Activated effector memory CD4-positive, alpha-beta T cell treated with Interleukin-2 at 50 U/mL for 16 hours (primary cell): Measurements from ENCODE around the gene GPS2.

Experiments used
- DNase-seq: peaks from one replicate; pipeline ENCODE4 v3.0.0-alpha.2; 2020

Gene GPS2

GRCh38 chr17:7290685-7291084 is 24.5 kb downstream of the GPS2 start:
- DNase-seq = no peak

DNA sequence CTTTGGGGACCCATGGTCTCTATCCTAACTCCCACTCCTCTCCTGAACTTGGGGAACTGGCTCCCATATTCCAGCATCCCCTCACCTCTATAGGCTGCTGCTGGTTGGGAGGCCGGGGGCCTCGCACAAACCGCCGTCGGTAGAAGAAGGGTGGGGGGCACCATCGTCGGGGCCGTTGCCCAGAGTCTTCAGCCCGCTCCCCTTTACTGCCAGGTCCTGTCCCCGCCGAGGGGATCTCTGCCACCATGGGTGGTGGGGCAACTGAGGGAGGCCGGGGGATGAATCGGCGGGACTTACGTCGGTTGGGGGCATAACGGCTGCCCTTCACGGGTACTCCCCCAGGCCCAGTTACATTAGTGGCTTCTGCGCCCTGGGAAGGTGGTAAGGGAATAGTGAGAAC is 25.0 kb downstream of the GPS2 start:
- no peak for DNase-seq

- no peak for DNase-seq
Observed at GRCh38 chr17:7289256-7290032, 25.7 kb downstream of the GPS2 start.

GRCh38 chr17:7285679-7286078 is 29.5 kb downstream of the GPS2 start:
- no peak for DNase-seq

- DNase-seq = no peak
Observed at GRCh38 chr17:7284911-7285310, 30.2 kb downstream of the GPS2 start.

DNA sequence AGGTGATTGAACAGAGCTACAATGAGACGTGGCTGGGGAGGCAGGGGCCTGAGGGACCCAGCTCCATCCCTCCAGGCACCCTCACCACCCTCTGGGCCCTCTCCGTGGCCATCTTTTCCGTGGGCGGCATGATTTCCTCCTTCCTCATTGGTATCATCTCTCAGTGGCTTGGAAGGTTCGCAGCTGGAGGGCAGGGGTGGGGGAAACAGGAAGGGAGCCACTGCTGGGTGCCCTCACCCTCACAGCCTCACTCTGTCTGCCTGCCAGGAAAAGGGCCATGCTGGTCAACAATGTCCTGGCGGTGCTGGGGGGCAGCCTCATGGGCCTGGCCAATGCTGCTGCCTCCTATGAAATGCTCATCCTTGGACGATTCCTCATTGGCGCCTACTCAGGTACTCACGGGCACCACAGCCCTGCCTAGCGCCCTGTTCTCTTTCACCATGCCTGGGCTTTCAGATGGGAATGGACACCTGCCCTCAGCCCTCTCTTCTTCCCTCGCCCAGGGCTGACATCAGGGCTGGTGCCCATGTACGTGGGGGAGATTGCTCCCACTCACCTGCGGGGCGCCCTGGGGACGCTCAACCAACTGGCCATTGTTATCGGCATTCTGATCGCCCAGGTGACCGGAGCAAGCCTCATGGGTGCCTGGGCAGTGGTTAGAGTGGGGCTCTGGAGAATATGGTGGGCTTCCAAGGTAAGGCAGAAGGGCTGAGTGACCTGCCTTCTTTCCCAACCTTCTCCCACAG is 31.5 kb downstream of the GPS2 start:
- no peak for DNase-seq

- no peak for DNase-seq
Observed at GRCh38 chr17:7282752-7283321, 32.3 kb downstream of the GPS2 start.

- DNase-seq = no peak
Observed at GRCh38 chr17:7281953-7282751, 33.0 kb downstream of the GPS2 start.

DNA sequence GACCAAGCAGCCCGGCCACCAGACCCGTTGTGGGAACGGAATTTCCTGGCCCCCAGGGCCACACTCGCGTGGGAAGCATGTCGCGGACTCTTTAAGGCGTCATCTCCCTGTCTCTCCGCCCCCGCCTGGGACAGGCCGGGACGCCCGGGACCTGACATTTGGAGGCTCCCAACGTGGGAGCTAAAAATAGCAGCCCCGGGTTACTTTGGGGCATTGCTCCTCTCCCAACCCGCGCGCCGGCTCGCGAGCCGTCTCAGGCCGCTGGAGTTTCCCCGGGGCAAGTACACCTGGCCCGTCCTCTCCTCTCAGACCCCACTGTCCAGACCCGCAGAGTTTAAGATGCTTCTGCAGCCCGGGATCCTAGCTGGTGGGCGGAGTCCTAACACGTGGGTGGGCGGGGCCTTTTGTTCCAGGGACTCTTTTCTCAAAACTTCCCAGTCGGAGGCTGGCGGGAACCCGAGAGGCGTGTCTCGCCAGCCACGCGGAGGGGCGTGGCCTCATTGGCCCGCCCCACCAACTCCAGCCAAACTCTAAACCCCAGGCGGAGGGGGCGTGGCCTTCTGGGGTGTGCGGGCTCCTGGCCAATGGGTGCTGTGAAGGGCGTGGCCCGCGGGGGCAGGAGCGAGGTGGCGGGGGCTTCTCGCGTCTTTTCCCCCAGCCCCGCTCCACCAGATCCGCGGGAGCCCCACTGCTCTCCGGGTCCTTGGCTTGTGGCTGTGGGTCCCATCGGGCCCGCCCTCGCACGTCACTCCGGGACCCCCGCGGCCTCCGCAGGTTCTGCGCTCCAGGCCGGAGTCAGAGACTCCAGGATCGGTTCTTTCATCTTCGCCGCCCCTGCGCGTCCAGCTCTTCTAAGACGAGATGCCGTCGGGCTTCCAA is 33.8 kb downstream of the GPS2 start, which contains the start of gene SLC2A4:
Gene SLC2A4, plus strand, starts transcription at position 645 of the 879 bp plus-strand sequence. Its CDS starts 217 bp downstream, at position 862.
- DNase-seq = peak; percentile 64

DNA sequence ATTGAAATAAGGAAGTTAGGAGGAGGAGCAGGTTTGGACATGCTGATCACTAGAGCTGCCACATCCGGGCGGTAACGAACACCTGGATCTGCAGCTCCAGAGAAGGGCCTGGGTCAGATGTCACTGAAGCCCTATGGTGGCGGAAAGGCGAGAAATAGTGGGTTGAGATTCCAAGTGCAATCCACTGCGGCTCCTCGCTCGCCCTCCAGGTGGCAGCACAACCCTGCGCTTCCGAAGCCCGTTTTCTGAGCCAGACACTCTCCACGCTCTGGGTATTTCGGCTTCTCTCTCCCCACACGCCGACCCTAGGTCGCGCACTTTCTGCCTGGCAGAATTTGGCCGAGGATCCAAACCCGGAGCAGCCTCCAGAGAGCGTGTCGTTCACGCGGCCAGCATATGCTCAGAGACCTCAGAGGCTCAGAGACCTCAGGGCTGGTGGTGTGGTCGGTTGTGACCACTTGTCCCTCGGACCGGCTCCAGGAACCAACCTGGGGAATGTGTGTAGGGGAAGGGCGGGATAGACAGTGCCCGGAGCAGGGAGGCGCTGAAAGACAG is 34.6 kb downstream of the GPS2 start:
- DNase-seq = peak; percentile 79

- no peak for DNase-seq
Observed at GRCh38 chr17:7279448-7279847, 35.7 kb downstream of the GPS2 start.

DNA sequence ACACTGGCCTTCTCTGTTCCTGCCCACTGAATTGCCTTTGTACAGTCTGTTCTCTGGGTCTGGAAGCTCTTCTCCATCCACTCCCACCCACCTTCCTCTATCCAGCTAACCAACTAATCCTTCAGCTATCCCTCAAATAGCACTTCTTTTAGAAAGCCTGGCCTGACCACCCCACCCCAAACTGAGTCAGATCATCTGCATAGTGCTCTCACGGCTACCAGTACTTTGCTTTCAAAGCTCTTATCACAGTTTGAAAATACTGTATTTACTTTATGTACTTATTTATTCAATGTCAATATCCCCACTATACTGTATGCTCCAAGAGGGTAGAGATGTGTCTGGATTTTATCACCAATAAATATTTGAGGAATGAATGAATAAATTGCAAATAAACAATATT is 48.4 kb downstream of the GPS2 start:
- no peak for DNase-seq

- DNase-seq = no peak
Observed at GRCh38 chr17:7263801-7264078, 51.4 kb downstream of the GPS2 start.

- no peak for DNase-seq
Observed at GRCh38 chr17:7262935-7263800, 52.0 kb downstream of the GPS2 start.
